Sigmoid colon (tissue), 4 donors: ENCODE measurements around the gene SERP2.

Experiments
- CTCF ChIP-seq, 4 experiments: fragments of 450-650 bp in 3 of 4; fragments of 200-600 bp in 1 of 4; IDR thresholded peaks; one replicate each; pipeline ENCODE4 v1.5.1; 2016 to 2019; ENCODE audit warnings: antibody characterized with exemption in 4 of 4, mild to moderate bottlenecking in 3 of 4, moderate library complexity in 2 of 4
- POLR2A ChIP-seq, 2 donors: fragments of 450-650 bp; IDR thresholded peaks; one replicate each; pipeline ENCODE4 v1.6.1; 2016; ENCODE audit warnings: antibody characterized with exemption in 2 of 2, mild to moderate bottlenecking in 2 of 2, moderate library complexity in 2 of 2
- POLR2AphosphoS5 ChIP-seq, 4 donors: sonication (generic); formaldehyde crosslinking; IDR thresholded peaks; one replicate each; pipeline ENCODE4 v1.6.1; 2017; ENCODE audit warnings: antibody characterized with exemption in 4 of 4

GRCh38 chr13:44397766-44398223, 24.2 kb downstream of the SERP2 start:
- TF ChIP-seq CTCF (IDR thresholded peaks at IDR 0.05), result no peak
- no peak for TF ChIP-seq POLR2AphosphoS5 (IDR thresholded peaks at IDR 0.05)
- no peak for TF ChIP-seq POLR2A (IDR thresholded peaks at IDR 0.05)
